HEK293T (cell line): ENCODE measurements around the gene DOHH.

Experiments
- ELF4 ChIP-seq: fragments of 450-650 bp; IDR thresholded peaks from 2 replicates; pipeline ENCODE4 v1.6.1; 2017; ENCODE audit warnings: antibody characterized with exemption
- FOXA1 ChIP-seq: fragments of 450-650 bp; IDR thresholded peaks from 2 replicates; pipeline ENCODE4 v1.6.1; 2016; ENCODE audit warnings: mild to moderate bottlenecking
- FOXM1 ChIP-seq: fragments of 450-650 bp; IDR thresholded peaks from 2 replicates; pipeline ENCODE4 v1.6.1; 2017; ENCODE audit warnings: mild to moderate bottlenecking, borderline replicate concordance
- L3MBTL2 ChIP-seq: fragments of 450-650 bp; conservative IDR thresholded peaks from 2 replicates; pipeline ENCODE4 v1.6.1; 2016; ENCODE audit warnings: mild to moderate bottlenecking
- NFRKB ChIP-seq: fragments of 450-650 bp; IDR thresholded peaks from 2 replicates; pipeline ENCODE4 v1.6.1; 2016; ENCODE audit warnings: mild to moderate bottlenecking, moderate library complexity
- SUZ12 ChIP-seq: fragments of 450-650 bp; IDR thresholded peaks from 2 replicates; pipeline ENCODE4 v1.6.1; 2016; ENCODE audit warnings: mild to moderate bottlenecking

GRCh38 chr19:3477506-3477905, 23.0 kb downstream of the DOHH start:
- no peak for TF ChIP-seq SUZ12
- TF ChIP-seq FOXA1, result no peak
- no peak for TF ChIP-seq ELF4
- TF ChIP-seq NFRKB, result no peak
- no peak for TF ChIP-seq L3MBTL2
- no peak for TF ChIP-seq FOXM1
